Activated T-cell treated with anti-CD3 and anti-CD28 coated beads for 4 hours (primary cell): ENCODE data around the gene SVEP1.

Experiments used
- DNase-seq: peaks from one replicate; pipeline ENCODE4 v3.0.0-alpha.2; 2020

Gene SVEP1

GRCh38 chr9:110357505-110357904 lies 222.0 kb downstream of the SVEP1 start:
- no peak for DNase-seq

DNA sequence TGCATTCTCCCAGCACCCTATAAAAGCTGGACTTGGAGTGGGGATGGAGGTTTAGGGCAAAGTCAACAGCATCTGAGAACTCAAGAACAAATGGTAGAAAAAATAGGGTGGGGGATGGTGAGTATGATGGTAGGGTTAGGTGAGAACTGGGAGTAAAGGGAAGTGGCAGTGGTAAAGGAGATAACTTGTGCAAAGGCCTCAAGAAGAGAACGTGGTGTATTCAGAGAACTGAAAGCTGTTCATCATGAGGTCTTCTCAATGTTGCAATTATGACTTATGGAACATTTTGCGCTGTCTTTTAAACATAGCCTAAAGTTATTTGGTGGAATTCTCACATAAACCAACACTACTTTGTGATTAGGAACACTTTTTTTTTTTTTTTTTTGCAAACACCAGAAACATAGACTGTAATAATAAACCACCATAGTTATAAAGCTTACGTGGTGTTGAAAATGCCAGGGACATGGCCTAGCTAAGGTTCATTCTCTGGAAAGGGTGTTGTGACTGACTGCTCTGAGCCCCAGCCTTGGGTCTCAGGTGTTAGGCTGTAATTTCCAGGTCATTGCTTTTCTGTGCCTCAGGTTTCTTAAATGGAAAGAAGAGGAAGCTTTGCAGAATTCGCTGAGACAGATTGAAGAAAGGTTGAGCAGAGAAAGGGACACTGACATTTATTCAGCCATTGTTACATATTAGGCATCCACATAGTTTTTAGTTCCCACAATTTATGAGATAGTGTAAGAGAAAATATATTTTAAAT lies 222.7 kb downstream of the SVEP1 start:
- DNase-seq: no peak

DNA sequence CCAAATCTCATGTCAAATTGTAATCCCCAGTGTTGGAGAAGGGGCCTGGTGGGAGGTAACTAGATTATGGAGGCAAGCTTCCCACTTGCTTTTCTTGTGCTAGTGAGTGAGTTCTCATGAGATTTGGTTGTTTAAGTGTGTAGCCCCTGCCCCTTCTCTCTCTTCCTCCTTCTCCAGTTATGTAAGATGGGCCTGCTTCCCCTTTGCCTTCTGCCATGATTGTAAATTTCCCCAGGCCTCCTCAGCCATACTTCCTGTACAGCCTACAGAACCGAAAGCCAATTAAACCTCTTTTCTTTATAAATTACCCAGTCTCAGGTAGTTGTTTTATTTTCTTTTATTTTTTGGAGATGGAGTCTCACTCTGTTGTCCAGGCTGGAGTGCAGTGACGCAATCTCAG lies 223.6 kb downstream of the SVEP1 start:
- DNase-seq: no peak

- no peak for DNase-seq
Observed at GRCh38 chr9:110351009-110351467, 228.5 kb downstream of the SVEP1 start.

GRCh38 chr9:110346325-110346724 lies 233.2 kb downstream of the SVEP1 start:
- no peak for DNase-seq

GRCh38 chr9:110344821-110345220 lies 234.7 kb downstream of the SVEP1 start:
- no peak for DNase-seq

DNA sequence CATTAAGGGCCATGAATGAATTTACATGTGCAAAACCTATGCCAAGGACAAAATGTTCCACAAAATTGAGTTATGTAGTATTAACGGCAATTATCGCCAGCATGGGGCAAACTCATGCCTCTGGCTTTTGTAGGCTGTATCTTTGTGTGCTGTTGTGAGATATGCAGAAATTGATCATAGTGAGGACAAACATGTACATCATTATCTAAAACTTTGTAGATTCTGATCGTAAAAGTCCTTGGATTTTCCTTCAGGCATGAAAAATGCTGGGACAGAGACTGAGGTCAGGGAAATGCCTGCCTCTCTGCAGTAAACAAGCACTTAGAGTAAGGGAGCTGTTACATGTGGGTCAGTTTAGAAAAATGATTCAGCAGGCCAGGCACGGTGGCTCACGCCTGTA lies 236.0 kb downstream of the SVEP1 start:
- DNase-seq: no peak

DNA sequence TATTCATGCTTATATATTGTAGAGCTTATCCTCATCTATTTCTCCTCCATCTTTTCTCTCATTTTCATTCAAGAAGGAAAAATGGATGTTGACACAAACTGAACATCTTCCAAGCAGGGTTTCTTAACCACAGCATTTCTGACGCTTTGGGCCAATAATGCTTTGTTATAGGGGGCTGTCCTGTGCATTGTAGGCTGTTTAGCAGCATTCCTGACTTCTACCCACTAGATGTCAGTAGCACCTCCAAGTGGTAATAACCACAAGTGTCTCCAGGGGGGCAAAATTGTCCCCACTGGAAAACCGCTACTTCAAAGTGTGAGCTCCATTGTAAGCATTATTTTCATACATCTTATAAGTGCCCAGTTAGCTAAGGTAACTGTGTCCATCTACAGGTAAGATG lies 239.2 kb downstream of the SVEP1 start:
- no peak for DNase-seq

GRCh38 chr9:110338143-110338542 lies 241.4 kb downstream of the SVEP1 start:
- no peak for DNase-seq

GRCh38 chr9:110337727-110338126 lies 241.8 kb downstream of the SVEP1 start, which contains the start of gene TXNDC8:
Gene TXNDC8, minus strand, starts transcription at chr9:110337863.
- DNase-seq: no peak

DNA sequence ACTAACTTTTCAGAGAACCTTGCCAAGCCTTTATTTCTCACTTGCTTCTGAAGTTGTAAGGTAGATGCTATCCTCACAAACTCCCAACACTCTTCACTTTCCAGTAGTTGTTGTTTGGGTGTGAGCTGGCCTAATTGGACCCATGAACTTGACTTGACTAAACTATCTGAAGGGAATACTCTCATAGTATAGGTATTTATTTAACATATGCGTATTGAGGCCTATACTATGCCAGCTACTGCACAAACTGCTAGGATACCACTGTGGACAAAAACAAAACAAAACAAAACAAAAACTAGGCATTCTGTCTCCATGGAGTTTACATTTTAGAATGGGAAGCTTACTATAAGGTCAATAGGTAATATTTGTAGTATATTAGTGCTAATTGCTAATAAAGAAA lies 243.2 kb downstream of the SVEP1 start:
- no peak for DNase-seq

DNA sequence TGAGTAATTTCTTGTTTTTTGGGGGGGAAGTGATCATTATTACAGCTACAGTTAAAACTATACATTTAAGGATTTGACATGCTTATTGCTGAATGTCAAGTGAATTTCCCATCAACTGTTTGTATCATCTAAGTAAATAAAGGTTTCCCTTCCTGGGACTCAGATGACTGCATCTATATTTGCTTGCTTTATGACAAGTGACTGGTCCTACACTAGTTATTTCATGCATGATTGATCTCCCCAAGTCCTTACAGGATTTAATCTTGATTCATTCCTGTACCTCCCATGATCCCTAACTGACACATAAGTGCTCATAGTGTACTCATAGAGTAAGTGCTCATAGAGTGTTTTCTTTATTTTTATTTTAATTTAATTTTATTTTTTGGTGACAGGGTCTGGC lies 244.7 kb downstream of the SVEP1 start:
- DNase-seq: no peak

DNA sequence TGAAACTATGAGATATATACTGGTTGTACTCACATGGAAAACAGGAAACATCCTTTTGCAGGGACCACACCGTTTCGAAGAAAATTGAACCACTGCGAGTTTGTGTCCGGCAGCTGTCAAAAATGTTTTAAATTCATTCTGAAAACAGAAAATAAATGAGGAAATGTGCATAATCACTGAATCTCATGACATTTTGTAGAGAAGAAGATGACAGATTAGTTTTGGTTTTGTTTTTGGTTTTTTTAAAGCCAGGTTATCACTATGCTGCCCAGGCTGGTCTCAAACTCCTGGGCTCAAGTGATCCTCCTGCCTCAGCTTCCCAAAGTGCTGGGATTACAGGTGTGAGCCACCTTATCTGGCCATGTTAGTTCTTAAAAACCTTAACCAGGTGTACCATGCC lies 245.4 kb downstream of the SVEP1 start:
- DNase-seq: no peak

GRCh38 chr9:110332766-110333165 lies 246.8 kb downstream of the SVEP1 start:
- no peak for DNase-seq

DNA sequence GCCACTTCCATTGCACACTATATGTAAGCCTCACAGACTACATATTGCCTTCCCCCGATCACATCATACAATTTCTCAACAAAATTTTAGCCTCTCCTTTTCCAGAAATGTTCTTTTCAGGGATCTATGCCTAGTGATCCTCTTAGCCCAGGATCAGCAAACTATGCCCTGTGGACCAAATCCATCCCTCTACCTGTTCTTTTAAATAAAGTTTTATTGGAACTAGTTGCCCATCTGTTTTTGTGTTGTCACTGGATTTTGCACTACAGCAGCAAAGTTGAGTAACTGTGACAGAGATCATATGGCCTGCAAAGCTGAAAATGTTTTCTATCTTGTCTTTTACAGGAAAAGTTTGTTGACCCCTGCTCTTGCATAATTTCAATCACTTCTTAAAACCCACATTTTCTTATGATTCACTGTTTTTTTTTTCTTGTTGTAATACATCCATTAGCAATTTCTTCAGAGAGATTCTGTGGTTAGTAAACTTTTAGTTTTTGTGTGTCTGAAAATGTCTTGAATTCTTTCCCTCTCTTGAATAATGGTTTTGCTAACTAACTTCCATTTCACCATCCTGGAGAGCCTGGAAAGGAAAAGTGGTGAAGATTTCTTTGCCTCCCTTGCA lies 248.9 kb downstream of the SVEP1 start:
- no peak for DNase-seq

- no peak for DNase-seq
Observed at GRCh38 chr9:110329639-110330230, 249.8 kb downstream of the SVEP1 start.

DNA sequence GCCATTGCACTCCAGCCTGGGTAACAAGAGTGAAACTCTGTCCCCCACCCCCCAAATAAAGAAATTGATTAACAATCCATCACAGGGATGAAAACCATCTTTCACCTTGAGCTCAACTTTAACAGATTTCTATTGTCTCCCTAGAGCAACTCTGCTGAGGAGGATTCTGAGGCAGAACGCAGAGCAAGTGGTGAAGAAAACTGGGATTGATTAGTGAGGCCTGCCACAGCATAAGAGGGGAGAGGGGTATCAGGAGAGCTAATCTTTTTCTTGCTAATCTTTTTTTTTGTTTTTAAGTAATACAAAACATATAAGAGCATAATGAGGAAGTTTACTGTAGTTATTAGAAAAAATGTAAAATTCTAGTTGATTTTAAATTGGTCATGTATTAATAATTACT lies 250.8 kb downstream of the SVEP1 start:
- DNase-seq: no peak

GRCh38 chr9:110327716-110328115 lies 251.8 kb downstream of the SVEP1 start:
- no peak for DNase-seq

- no peak for DNase-seq
Observed at GRCh38 chr9:110323818-110324217, 255.7 kb downstream of the SVEP1 start.

- DNase-seq: no peak
Observed at GRCh38 chr9:110320651-110321445, 258.7 kb downstream of the SVEP1 start.

DNA sequence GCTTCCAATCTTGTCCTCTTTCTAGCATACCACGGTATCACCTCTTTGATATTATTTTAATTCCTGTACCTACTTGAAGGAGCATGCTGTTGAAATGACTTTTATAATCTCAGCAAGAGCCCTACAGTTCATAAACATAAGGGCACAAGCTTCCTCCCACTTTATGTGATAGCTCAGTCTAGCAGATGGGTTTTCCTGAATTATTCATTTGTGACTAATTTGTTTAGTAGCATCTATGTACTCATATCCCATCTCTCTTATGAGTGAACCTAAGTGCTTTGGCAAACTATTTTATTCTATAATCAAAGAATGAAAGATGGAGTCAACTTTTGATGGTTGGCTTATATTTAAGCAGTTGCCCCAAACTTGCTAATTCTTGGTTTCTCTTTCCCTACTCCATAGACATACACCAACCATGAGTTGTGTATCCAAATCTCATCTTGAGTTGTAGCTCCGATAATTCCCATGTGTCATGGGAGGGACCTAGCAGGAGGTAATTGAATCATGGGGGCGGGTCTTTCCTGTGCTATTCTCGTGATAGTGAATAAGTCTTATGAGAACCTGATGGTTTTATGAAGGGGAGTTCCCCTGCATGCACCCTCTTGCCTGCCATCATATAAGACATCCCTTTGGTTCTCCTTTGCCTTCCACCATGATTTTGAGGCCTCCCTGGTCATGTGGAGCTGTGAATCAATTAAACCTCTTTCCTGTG lies 259.6 kb downstream of the SVEP1 start:
- DNase-seq: no peak

DNA sequence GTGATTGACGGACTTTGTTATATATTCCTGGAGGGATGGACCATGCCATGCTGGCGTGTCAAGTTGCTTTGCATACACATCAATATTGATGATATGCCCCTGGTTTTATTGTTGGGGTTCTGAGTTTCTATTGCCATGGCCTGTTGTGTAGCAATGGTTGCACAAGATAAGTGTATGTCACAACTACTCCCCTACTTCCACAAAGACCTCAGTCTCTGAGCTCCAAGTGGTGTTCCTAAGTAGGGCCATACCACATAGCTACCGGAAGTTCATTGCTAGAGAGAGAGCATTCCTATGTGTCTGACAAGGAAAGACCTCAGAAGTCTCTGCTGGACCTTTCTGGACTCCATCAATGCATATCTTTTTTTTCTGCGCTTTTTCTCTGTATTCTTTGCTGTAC lies 261.6 kb downstream of the SVEP1 start:
- DNase-seq: no peak
